ENCODE measurements around the gene PCDH9.

DNA sequence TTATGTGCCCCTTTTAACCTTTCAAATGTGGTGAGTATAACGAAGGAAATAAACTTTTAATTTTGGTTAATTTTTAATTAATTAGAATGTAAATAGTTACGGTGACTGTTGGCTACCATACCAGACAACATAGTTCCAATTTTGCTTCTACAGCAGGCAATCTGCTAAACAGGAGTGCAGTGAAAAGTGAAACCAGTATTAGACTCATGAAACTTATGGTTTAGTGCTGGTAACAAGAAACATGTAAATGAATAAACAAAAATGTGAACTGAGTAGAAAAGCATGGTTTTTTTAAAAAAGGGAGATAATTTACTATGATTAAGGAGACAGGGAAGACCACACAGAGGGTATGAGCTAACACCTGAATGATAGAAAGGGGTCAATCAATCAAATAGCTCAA lies 478.4 kb downstream of the PCDH9 start:
- TF ChIP-seq CTCF (conservative IDR thresholded peaks at IDR 0.05; ENCODE audit: low read depth, low read length) (no peak), EZH2 (IDR thresholded peaks at IDR 0.05; ENCODE audit: borderline replicate concordance, low read depth, low read length, poor library complexity, severe bottlenecking) (no peak)

Measured in A673 (cell line).